ENCODE results near the gene WDR48. TPM values are rescaled to one million over a fixed set of nuclear protein-coding genes. Genes with fewer than 3 reads are reported as not detected.

Gene WDR48
- total RNA-seq, 2 experiments from 2014 or later, result 33.2 to 34.7 TPM

DNA sequence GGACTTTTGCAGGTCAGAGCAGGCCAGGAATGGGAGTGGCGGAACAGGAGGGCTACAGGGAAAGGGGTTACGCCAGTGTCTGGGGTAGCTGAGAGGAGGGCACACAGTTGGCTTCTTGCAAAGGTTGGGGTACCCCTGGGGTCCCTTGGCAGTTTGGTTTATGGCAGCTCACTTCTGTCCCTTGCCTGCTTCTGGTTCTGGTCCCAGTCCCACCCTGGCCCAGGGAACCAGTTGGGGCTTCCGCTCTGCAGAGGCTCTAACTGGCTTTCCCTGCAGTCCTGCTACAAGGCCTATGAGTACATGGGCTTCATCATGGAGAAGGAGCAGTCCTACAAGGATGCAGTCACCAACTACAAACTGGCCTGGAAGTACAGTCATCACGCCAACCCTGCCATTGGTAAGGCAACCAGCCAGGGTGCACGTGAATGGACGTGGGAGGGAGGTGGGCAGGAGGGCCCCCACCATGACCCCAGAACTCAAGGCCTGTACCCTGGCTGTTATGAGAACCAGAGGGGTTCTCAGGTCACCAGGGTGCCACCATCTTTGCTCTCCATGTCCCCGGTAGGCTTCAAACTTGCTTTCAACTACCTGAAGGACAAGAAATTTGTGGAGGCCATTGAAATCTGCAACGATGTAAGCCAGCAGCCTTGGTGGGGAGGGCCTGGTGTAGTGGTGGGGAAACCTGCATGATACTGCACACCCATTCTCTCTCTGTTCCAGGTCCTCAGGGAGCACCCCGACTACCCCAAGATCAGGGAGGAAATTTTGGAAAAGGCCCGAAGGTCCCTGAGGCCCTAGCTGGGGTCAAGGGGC lies 86.4 kb downstream of the WDR48 start:
- TF ChIP-seq, protein P1, sequence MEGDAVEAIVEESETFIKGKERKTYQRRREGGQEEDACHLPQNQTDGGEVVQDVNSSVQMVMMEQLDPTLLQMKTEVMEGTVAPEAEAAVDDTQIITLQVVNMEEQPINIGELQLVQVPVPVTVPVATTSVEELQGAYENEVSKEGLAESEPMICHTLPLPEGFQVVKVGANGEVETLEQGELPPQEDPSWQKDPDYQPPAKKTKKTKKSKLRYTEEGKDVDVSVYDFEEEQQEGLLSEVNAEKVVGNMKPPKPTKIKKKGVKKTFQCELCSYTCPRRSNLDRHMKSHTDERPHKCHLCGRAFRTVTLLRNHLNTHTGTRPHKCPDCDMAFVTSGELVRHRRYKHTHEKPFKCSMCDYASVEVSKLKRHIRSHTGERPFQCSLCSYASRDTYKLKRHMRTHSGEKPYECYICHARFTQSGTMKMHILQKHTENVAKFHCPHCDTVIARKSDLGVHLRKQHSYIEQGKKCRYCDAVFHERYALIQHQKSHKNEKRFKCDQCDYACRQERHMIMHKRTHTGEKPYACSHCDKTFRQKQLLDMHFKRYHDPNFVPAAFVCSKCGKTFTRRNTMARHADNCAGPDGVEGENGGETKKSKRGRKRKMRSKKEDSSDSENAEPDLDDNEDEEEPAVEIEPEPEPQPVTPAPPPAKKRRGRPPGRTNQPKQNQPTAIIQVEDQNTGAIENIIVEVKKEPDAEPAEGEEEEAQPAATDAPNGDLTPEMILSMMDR (IDR thresholded peaks at IDR 0.05), result no peak
- Mint-ChIP-seq H3K27ac (peak overlapping the region; percentile 48), H3K4me3 (no peak overlapping the region), H3K36me3 (ENCODE audit: low read depth) (peaks cover 31% of the 10 kb centered on the region), H3K27me3 (no peaks in the 10 kb centered on the region), H3K9me3 (no peaks in the 10 kb centered on the region), H3K4me1 (ENCODE audit: low read depth) (peaks cover 38% of the 10 kb centered on the region)
- intact Hi-C loops (cut with micrococcal nuclease), result no loop called here
- POLR2A ChIA-PET, result interaction anchor here (0.8 to 1.3 kb wide), 6 partner anchors 10 to 129 kb away, joined by 3 to 5 read pairs (median 4); no protein-coding TSS in a partner anchor
- peak; percentile 10 for ATAC-seq
- DNase-seq, result no peak
- CTCF ChIA-PET, result interaction anchor here (1.0 to 2.4 kb wide), 2 partner anchors 11 to 150 kb away, joined by 4 to 12 read pairs; no protein-coding TSS in a partner anchor

DNA sequence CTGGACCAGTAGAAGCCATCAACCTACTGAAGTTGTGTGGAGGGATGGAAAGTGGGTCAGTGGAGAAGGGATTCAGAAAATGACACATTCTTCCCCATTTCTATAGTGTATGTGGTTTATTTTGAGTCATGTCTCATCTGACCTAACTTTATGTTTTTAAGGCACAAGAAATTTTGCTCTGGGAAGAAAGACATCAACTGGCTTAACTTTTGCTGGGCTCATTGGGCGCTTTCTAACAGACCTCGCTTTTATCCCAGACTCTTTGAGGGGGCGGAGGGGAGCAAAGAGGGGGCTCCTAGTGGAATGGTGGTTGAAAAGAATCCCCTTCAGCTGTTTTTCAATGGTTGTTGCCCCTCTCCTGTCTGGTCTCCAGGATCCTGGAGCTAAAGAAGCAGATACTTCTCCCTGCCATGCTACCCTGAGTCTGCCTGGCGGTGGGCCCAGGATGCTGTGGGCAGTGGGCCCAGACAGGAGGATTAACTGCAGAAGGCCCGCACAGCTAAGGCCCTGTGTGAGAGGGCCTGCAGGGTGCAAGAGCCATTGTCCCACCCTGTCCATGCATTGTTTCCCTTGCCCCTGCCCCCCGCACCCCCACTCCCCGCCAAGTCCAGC lies 87.1 kb downstream of the WDR48 start:
- H3K27me3 Mint-ChIP-seq, result no peaks in the 10 kb centered on the region
- peaks cover 38% of the 10 kb centered on the region for H3K36me3 Mint-ChIP-seq (ENCODE audit: low read depth)
- TF ChIP-seq, protein P1 (IDR thresholded peaks at IDR 0.05), result no peak
- H3K4me1 Mint-ChIP-seq (ENCODE audit: low read depth), result peaks cover 36% of the 10 kb centered on the region
- peak; percentile 34 for ATAC-seq
- ChIA-PET POLR2A (interaction anchor here (0.8 to 1.3 kb wide), 3 partner anchors 11 to 40 kb away, joined by 4 to 5 read pairs (median 5); no protein-coding TSS in a partner anchor), CTCF (no interaction called here)
- no peak for DNase-seq
- H3K9me3 Mint-ChIP-seq, result no peaks in the 10 kb centered on the region
- H3K4me3 Mint-ChIP-seq, result no peak overlapping the region
- intact Hi-C loops (cut with micrococcal nuclease), result no loop called here
- H3K27ac Mint-ChIP-seq, result peak overlapping the region; percentile 48

DNA sequence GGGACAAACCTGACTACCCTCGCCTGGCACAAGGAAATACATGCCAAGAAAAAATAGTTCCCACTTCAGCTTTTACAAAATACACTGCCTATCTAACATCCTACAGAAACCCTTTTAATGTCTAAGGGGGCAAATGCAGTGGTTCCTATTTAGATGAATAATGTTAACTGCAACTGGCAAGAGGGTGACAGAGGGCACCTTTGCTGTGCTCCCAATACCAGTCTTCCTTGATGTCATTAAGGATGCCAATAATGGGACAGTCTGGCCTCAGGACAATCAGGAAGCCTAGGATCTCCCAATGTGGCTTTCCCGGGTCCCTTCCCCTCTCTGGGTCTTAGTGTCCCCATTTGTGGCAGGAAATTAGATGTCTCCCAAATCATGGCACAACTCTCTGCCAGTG lies 87.6 kb downstream of the WDR48 start:
- Mint-ChIP-seq H3K9me3 (no peaks in the 10 kb centered on the region), H3K4me1 (ENCODE audit: low read depth) (peaks cover 36% of the 10 kb centered on the region), H3K4me3 (no peak overlapping the region), H3K27me3 (no peaks in the 10 kb centered on the region), H3K27ac (no peak overlapping the region), H3K36me3 (ENCODE audit: low read depth) (peaks cover 43% of the 10 kb centered on the region)
- intact Hi-C loops (cut with micrococcal nuclease), result no loop called here
- ChIA-PET CTCF (no interaction called here), POLR2A (interaction anchor here (0.8 to 1.3 kb wide), 3 partner anchors 12 to 39 kb away, joined by 4 to 5 read pairs (median 5); no protein-coding TSS in a partner anchor)
- no peak for DNase-seq
- no peak for ATAC-seq
- TF ChIP-seq, protein P1 (IDR thresholded peaks at IDR 0.05), result no peak

GRCh38 chr3:39140341-39140971 lies 88.6 kb downstream of the WDR48 start:
- ChIA-PET CTCF (interaction anchor here (0.7 kb wide), 1 partner anchor 148 kb away, joined by 3 read pairs; no protein-coding TSS in a partner anchor), POLR2A (interaction anchor here (0.9 to 1.9 kb wide), 5 partner anchors 10 to 49 kb away, joined by 3 to 7 read pairs (median 3); partner anchors contain the start of gene TTC21A)
- Mint-ChIP-seq H3K27ac (peak overlapping the region; percentile 26), H3K27me3 (no peaks in the 10 kb centered on the region), H3K36me3 (ENCODE audit: low read depth) (peaks cover 53% of the 10 kb centered on the region), H3K4me1 (ENCODE audit: low read depth) (peaks cover 39% of the 10 kb centered on the region), H3K4me3 (no peak overlapping the region), H3K9me3 (no peaks in the 10 kb centered on the region)
- TF ChIP-seq, protein P1 (IDR thresholded peaks at IDR 0.05), result no peak
- ATAC-seq (no peak), DNase-seq (no peak)
- intact Hi-C loops (cut with micrococcal nuclease), result no loop called here
